Mesenteric fat pad (tissue), 1 donor: ENCODE results near the gene GALNT14. TPM values are rescaled to one million over a fixed set of nuclear protein-coding genes. Genes with fewer than 3 reads are reported as not detected.
A peak's percentile ranks its signal among the peaks of the same experiment; 100 is the strongest.

Source experiments
- DNase-seq: peaks from one replicate; pipeline ENCODE4 v3.0.0-alpha.2; 2020; ENCODE audit warnings: low spot score
- total RNA-seq: library from RNA; stranded (reverse); fragmentation: NEBNext Ultra II Directional; extraction: Animal tissue kit (Norgen Biotek cat#: 25700); gene quantifications from one replicate; pipeline ENCODE4 v1.2.1, GENCODE V29; 2021
- donor health status: DM: yes; HTN: yes; CAD: no.

GALNT14 gene
- total RNA-seq, 1 donor from 2014 or later: 3.4 TPM

- no peak for DNase-seq
Observed at GRCh38 chr2:30949435-30949834, 188.8 kb downstream of the GALNT14 start.

DNA sequence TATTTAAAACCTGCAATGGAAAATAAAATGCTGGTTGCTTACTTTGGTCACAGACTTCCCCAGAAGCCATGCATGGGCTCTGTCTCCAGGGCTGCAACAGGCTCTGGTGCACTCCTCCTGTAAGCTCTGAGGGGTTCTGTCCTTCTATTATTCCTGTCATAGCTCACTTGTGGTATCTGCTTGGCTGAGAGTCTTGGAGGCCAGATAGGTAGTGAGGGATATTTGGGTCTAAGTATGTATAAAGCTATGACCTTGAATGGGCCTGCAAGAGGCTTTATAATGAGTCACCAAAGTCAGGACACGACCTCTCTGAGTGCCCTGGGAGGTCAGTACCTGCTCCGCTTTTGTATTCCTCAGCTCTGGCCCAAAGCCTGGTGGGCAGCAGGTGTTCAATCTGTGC is 189.4 kb downstream of the GALNT14 start:
- no peak for DNase-seq

GRCh38 chr2:30948130-30948529 is 190.1 kb downstream of the GALNT14 start:
- no peak for DNase-seq

- no peak for DNase-seq
Observed at GRCh38 chr2:30947686-30948085, 190.6 kb downstream of the GALNT14 start.

DNA sequence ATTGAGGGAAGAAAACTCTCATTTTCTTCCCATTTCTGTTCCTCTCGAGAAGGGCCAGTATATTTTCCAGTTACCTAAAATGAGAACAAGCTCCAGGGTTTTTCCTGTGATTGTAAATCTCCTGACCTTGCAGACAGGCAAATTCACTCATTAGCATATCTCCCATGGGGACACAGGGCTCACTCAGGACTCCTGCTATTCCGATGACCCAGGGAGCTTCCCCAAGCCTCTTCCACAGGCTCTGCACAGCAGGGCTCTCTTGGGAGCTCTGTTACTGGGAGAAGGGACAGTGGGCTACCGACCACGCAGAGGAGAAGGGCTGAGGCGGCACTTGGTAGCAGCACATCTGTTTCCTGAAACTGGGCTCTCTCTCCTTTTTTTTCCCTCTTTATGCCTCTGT is 195.8 kb downstream of the GALNT14 start:
- no peak for DNase-seq

DNA sequence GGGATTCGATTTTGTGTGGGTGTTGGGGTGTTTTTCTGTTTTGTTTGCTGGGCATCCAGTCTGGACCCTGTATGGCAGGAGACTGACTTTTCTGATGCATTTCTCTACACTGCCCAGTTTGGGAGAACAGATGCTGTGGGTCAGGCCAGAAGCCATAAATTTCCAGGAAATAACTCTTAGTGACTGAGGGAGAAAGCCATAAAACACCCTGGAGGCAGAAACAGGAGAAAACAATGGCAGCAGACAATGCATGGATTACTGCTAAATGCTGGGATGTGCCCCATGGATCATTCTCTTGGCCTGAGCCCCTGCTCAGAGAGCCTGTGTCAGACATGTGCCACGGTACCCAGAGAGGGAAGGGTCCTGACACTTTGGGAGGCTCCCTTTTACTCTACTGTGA is 197.4 kb downstream of the GALNT14 start:
- no peak for DNase-seq

DNA sequence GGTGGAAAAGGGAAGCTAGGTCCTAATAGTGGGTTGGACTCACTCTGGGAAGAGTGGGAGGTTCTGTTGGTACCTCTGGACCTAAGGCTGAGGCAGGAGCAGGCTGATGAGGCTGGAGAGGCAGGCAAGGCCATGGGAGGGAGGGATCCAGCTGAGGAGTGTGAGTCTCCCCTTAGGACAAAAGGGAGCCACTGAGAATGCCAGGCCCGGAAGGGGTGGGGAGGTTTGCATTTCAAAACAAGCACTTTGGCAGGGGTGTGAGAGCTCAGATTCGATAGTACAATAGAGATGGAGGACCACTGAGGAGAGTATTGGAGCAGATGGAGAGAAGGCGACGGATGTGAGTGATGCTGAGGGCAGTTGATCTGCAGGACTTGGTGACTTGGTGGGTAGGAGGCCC is 198.9 kb downstream of the GALNT14 start:
- no peak for DNase-seq

- no peak for DNase-seq
Observed at GRCh38 chr2:30938196-30938595, 200.0 kb downstream of the GALNT14 start.

- DNase-seq: no peak
Observed at GRCh38 chr2:30936977-30937376, 201.3 kb downstream of the GALNT14 start.

GRCh38 chr2:30935795-30936194 is 202.4 kb downstream of the GALNT14 start:
- DNase-seq: no peak

DNA sequence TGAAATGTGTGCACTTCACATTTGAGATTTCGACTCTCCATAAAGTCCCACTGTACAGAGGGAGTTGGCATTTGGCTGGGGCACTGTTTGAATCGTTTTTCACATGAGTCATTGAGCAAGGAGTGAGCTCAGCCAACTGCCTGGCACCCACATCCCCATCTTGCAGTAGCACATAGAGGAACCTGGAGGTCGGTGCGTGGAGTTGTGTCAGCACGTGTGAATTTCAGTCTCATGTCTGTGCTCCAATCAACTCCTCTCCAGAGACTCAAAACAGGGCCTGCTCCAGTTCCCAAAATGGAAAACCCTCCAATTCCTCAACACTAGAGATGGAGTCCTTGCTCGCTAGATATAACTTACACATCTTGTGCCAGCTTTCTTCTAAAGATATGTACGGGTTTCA is 204.2 kb downstream of the GALNT14 start:
- no peak for DNase-seq

DNA sequence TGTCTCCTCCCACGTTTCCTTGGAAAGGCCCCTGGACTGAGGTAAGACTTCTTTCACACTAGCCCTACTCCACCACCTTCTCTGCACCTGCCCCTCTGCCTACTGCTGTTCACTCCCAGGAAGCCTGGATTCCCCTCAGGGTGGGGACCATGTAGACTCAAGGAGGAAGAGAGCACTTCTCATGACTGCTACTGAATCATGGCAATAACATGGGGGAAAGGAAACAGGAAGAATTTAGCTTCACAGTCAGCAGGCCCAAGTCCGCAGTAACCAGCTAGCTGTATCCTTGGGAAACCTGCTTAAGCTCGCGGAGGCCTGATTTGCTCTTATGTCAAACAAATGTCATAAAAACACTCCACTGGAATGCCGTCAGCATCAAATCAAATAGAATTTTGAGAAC is 204.7 kb downstream of the GALNT14 start:
- no peak for DNase-seq

- no peak for DNase-seq
Observed at GRCh38 chr2:30932870-30933269, 205.4 kb downstream of the GALNT14 start.

DNA sequence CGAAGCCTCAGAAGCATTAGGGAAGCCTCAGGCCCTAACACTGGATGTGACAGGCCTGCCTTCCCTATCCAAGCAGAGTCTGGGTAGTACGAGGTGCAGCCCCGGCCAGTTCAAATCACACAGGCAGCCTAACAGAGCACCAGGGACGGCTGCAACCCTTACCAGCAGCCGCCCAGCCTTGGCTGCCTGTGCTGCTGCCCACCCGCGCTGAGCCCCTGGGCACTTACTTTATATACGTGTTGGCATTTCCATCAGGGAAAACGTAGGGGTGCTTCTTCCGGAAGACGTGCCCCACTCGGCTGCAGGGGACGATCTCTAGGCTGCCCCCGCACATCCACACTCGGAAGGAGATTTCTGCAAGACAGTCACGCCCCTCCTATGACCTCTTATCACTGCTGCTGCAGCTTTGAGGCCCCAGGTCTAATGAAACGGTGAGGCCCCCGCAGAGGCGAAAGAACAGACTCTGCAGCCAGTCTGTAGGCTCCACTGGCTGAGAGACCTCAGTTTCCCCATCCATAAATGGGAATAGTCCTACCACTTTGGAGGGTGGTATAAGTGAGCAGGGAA is 206.3 kb downstream of the GALNT14 start:
- DNase-seq: no peak

DNA sequence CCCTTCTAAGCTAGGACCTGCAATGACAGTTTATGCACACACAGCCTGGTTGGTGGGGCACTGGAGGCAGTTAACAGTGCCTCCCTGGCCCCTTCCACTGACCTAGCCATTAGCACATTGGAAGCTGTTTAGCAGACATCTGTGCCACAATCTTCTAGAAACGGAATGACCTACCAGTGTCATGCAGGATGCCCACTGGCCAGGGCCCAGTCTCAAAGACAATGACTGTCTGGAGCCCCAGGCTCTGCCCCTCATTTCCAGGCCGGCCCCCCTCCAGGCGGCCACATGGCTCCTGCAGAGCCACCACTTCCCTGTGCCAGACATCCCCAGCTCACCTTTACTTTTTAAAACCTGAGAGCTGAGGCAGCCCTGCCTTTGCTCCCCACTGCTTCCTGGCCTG is 207.5 kb downstream of the GALNT14 start:
- DNase-seq: no peak

GRCh38 chr2:30927465-30928075 is 210.7 kb downstream of the GALNT14 start:
- DNase-seq: no peak

GRCh38 chr2:30926606-30927005 is 211.6 kb downstream of the GALNT14 start:
- DNase-seq: no peak

GRCh38 chr2:30923623-30924022 is 214.6 kb downstream of the GALNT14 start:
- no peak for DNase-seq

DNA sequence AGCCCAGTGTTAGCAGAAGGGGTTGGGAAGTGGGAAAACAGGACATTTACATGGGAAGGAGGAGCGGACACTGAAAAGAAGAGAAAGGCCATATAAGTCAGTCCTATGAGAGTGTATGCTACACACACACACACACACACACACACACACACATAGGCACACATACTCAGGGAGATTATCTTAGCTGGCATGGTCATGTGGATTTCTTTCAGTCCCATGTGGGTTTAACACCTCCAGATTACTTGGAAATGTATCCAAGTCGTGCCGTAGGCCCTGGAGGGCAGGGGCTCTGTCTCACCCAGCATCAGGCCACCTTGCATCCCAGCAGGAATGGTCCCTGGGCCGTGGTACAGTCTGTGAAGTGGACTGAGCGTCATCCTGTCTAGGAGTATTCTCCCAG is 217.7 kb downstream of the GALNT14 start:
- no peak for DNase-seq

- DNase-seq: peak; percentile 30
Observed at GRCh38 chr2:30915486-30915885, 222.8 kb downstream of the GALNT14 start.

GRCh38 chr2:30914456-30914855 is 223.8 kb downstream of the GALNT14 start:
- DNase-seq: peak; percentile 57

DNA sequence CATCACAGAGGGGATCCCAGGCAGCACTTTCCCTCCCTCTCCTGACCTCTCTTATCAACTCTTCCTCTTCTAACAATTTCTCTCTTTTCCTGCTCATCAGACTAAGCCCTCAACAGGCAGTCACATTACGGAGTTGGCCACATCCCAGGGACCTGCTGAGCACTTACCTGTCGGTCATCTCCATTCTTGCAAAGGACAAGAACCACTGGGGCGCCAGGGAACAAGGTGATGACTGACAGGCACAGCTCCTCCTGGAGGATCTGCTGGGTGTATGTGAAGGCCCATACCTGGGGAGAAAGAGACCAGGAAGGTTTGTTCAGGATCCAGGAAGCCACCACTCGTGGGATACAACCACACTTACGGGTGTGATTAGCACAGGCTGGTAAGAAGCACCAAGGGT is 226.2 kb downstream of the GALNT14 start:
- peak; percentile 81 for DNase-seq

GRCh38 chr2:30911327-30911726 is 226.9 kb downstream of the GALNT14 start:
- DNase-seq: peak; percentile 26

GRCh38 chr2:30910686-30911085 is 227.6 kb downstream of the GALNT14 start:
- peak; percentile 57 for DNase-seq
